AG04450 (cell line): Measurements from ENCODE around the gene CA11. TPM values are rescaled to one million over a fixed set of nuclear protein-coding genes. Genes with fewer than 3 reads are reported as not detected.
"Not testable (repeated sequence)": the region's sequence is repeated elsewhere in the genome, so short reads cannot be mapped to it uniquely, and the experiment has no call there.

Source experiments
- CTCF ChIA-PET: fragments of 300-600, 350-600 bp; formaldehyde crosslinking; extraction: SDS; loops from one replicate; lab custom pipeline; 2022; ENCODE audit warnings: antibody characterized with exemption, inconsistent platforms; lab: Charles Lee
- POLR2A ChIA-PET: fragments of 350-600 bp; formaldehyde crosslinking; extraction: SDS; loops from one replicate; lab custom pipeline; 2021; ENCODE audit warnings: antibody characterized with exemption, inconsistent platforms; lab: Yijun Ruan, JAX
- DNase-seq: peaks from one replicate; pipeline ENCODE4 v3.0.0-alpha.2; 2011; ENCODE audit warnings: low read depth, low spot score
- H3K27ac ChIP-seq: one replicate; pipeline ENCODE4 v1.5.1; 2012; ENCODE audit warnings: low read depth, low read length, control low read depth
- H3K27me3 ChIP-seq: one replicate; pipeline ENCODE4 v1.6.0; 2012; ENCODE audit warnings: low read length; ENCODE audit not compliant: control insufficient read depth, insufficient read depth
- H3K4me3 ChIP-seq: 2 replicates; pipeline ENCODE4 v1.5.1; 2011; ENCODE audit warnings: mild to moderate bottlenecking, low read depth, low read length, control low read depth
- H3K9me3 ChIP-seq: 2 replicates; pipeline ENCODE4 v1.5.1; 2012; ENCODE audit warnings: low read length; ENCODE audit not compliant: control insufficient read depth, insufficient read depth
- CTCF ChIP-seq: IDR thresholded peaks from 2 replicates; pipeline ENCODE4 v1.5.1; 2011; ENCODE audit warnings: low read depth, low read length, control low read depth, inconsistent platforms
- polyA plus RNA-seq: library from polyadenylated mRNA; depleted of rRNA; stranded (reverse); fragments of >200 nt; gene quantifications from 2 replicates; pipeline ENCODE4 v1.2.3, GENCODE V29; 2011

Gene CA11
- polyA plus RNA-seq, 1 experiment, result 3.7 TPM

- H3K4me3 ChIP-seq, result no peak overlapping the region
- ChIA-PET CTCF (interaction anchor here (2.2 kb wide), 1 partner anchor 17 kb away, joined by 5 read pairs; no protein-coding TSS in a partner anchor), POLR2A (interaction anchor here (0.6 kb wide), 1 partner anchor 101 kb away, joined by 3 read pairs; no protein-coding TSS in a partner anchor)
- DNase-seq, result no peak
- H3K9me3 ChIP-seq, result no peaks in the 10 kb centered on the region
- H3K27me3 ChIP-seq, result no peaks in the 10 kb centered on the region
- no peak overlapping the region for H3K27ac ChIP-seq
- TF ChIP-seq CTCF, result no peak
These were observed 12.5 kb upstream of the CA11 start for GRCh38 chr19:48658483-48658882.

GRCh38 chr19:48657828-48658227 lies 11.8 kb upstream of the CA11 start:
- H3K27me3 ChIP-seq, DNase-seq, H3K27ac ChIP-seq, H3K4me3 ChIP-seq, H3K9me3 ChIP-seq: not testable (repeated sequence)
- ChIA-PET CTCF (interaction anchor here (2.2 to 2.4 kb wide), 2 partner anchors 12 to 17 kb away, joined by 5 to 7 read pairs; partner anchors contain the start of gene CA11), POLR2A (interaction anchor here (0.6 to 1.1 kb wide), 2 partner anchors 21 to 39 kb away, joined by 3 to 5 read pairs; partner anchors contain the start of genes RPL18 and SPHK2)

DNA sequence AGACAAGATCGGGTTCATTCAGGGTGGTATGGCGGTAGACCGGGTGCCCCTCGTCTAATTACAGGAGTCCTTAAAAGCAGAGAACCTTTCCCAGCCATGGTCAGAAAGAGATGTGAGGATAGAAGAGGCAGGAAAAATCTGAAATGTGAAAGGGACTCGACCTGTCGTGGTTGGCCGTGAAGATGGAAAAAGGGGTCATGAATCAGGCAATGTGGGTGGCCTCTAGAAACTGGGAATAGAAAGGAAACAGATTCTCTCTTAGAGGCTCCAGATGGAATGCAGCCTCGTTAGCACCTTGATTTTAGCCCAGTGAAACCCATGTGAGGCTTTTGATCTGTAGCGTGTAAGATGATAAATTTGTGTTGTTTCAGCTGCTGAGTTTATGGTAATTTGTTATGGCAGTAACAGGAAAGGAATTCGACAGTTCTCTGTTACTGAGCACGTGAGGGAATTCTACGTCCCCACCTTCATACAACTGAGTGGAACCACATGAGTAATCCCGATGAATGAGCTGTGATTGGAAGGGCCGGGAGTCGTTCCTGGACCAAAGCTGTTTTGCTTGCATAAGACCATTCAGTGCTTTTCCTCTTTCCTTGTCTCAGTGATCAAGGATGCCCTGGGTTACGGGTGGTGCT lies 11.0 kb upstream of the CA11 start:
- no peaks in the 10 kb centered on the region for H3K9me3 ChIP-seq
- peak overlapping the region; percentile 62 for H3K27ac ChIP-seq
- H3K27me3 ChIP-seq, result no peaks in the 10 kb centered on the region
- POLR2A ChIA-PET, result interaction anchor here (0.6 to 1.1 kb wide), 4 partner anchors 20 to 108 kb away, joined by 3 to 12 read pairs (median 4); partner anchors contain the start of genes RPL18 and SPHK2
- H3K4me3 ChIP-seq, result no peak overlapping the region
- TF ChIP-seq CTCF, result no peak
- CTCF ChIA-PET, result interaction anchor here (2.2 to 2.4 kb wide), 2 partner anchors 11 to 18 kb away, joined by 5 to 7 read pairs; partner anchors contain the start of gene CA11
- peak; percentile 83 for DNase-seq

DNA sequence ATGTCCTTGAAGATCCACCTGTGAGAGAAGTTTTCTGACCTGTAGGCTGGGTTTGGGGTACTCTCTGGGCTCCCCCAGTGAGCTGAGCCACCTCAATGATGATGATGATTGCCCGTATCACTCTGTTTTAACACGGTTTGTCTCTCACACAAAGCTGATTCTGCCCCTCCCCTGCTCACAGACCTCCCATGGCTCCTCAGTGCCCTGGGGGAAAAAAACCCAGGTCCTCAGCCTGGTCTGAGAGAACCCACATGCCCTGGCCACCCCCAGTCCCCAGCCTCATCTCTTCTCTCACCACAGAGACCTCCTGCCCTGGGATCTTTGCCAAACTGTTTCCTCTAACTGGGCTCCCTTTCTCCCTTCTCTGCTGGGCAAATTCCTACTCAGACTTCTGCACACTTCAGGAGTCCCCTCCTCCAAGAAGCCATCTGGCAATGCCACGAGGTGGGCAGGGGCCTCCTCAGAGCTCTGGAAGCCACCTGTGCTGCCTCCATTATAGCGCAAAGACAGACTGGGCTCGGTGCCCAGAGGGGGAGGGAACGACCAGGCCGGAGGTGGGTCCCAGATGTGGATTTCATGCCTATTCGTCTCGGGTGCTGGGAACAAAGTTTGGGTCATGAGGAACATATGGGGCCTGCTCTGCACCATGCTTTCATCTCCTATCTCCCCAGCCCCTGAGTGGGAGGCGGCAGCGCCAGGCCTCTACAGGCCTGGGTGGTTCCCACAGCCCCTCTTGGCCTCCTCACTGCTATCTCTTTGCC lies 8.5 kb upstream of the CA11 start:
- 0 out of 2 replicates have a peak, but pooled peaks cover 6% of the 10 kb centered on the region for H3K9me3 ChIP-seq
- H3K27me3 ChIP-seq, result no peaks in the 10 kb centered on the region
- DNase-seq, result no peak
- CTCF ChIA-PET, result no interaction called here
- TF ChIP-seq CTCF, result no peak
- H3K4me3 ChIP-seq, result no peak overlapping the region
- peak overlapping the region; percentile 21 for H3K27ac ChIP-seq
- POLR2A ChIA-PET, result no interaction called here

GRCh38 chr19:48651683-48652048 lies 5.7 kb upstream of the CA11 start:
- CTCF ChIA-PET, result no interaction called here
- no peaks in the 10 kb centered on the region for H3K27me3 ChIP-seq
- DNase-seq, result no peak
- POLR2A ChIA-PET, result no interaction called here
- TF ChIP-seq CTCF, result no peak
- H3K9me3 ChIP-seq, result 0 out of 2 replicates have a peak, but pooled peaks cover 6% of the 10 kb centered on the region
- no peak overlapping the region for H3K27ac ChIP-seq
- H3K4me3 ChIP-seq, result no peak overlapping the region
